ENCODE data around the gene UQCRC1.
A peak's percentile ranks its signal among the peaks of the same experiment; 100 is the strongest.

- TF ChIP-seq POLR2AphosphoS5 (IDR thresholded peaks at IDR 0.05): no peak
- TF ChIP-seq CTCF (IDR thresholded peaks at IDR 0.05): peak in 1 of 5 experiments; percentile 9
Observed at GRCh38 chr3:48561045-48561736, 48.3 kb downstream of the UQCRC1 start.
